Aortic smooth muscle cell (primary cell): ENCODE measurements around the gene SETD2. TPM values are rescaled to one million over a fixed set of nuclear protein-coding genes. Genes with fewer than 3 reads are reported as not detected.

Source experiments
- total RNA-seq: library from RNA; depleted of rRNA; stranded (reverse); fragments of >200 nt; gene quantifications from 2 replicates; pipeline ENCODE4 v1.2.3, GENCODE V29; 2014

SETD2 gene, protein sequence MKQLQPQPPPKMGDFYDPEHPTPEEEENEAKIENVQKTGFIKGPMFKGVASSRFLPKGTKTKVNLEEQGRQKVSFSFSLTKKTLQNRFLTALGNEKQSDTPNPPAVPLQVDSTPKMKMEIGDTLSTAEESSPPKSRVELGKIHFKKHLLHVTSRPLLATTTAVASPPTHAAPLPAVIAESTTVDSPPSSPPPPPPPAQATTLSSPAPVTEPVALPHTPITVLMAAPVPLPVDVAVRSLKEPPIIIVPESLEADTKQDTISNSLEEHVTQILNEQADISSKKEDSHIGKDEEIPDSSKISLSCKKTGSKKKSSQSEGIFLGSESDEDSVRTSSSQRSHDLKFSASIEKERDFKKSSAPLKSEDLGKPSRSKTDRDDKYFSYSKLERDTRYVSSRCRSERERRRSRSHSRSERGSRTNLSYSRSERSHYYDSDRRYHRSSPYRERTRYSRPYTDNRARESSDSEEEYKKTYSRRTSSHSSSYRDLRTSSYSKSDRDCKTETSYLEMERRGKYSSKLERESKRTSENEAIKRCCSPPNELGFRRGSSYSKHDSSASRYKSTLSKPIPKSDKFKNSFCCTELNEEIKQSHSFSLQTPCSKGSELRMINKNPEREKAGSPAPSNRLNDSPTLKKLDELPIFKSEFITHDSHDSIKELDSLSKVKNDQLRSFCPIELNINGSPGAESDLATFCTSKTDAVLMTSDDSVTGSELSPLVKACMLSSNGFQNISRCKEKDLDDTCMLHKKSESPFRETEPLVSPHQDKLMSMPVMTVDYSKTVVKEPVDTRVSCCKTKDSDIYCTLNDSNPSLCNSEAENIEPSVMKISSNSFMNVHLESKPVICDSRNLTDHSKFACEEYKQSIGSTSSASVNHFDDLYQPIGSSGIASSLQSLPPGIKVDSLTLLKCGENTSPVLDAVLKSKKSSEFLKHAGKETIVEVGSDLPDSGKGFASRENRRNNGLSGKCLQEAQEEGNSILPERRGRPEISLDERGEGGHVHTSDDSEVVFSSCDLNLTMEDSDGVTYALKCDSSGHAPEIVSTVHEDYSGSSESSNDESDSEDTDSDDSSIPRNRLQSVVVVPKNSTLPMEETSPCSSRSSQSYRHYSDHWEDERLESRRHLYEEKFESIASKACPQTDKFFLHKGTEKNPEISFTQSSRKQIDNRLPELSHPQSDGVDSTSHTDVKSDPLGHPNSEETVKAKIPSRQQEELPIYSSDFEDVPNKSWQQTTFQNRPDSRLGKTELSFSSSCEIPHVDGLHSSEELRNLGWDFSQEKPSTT (N-terminal part only)
- total RNA-seq, result 24.6 and 33.8 TPM in 2 replicates

DNA sequence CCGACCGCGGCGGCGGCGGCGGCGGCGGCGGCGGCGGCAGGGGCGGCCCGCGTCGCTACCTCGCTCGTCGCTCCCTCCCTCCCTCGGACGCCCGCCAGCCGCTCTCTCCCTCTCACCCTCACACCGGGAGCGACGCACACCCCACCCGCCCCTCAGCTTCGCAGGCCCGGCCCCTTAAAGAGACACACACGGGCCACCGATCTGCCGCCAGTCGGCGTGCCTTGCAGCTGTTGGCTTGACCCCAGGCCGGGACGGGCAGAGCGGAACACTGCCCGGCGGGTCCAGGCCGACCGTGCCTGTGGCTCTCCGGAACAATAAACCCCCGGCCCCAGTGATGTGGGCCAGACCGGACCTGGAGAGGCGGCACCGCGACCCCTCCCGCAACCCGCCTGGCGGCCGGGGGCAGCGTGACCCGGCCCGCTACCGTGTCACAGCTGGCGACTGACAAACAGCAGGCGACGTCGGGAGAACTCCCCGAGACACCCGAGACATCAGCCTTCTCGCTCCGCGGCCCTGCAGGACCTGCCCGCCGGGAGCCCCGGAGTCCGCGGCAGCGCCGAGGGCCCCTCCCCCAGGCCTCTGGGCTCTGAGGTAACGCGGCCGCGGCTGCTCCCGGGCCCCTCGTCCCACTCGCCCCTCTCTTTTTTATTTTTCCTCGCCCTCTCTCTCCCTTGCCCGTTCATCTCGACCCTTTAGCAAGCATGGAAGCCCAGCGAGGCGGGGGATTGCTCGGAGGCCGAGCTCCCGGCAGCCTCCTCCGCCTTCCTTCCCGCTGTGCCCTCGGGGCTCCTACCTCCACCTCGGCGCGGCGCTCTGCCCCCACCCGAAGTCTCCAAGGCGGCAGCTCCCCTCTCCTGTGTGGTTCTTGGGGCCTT, at the start of gene SETD2:
Gene SETD2 (minus strand): TSS at position 107 of the 875 bp plus-strand sequence. CDS start 189 bp downstream, outside the sequence.

DNA sequence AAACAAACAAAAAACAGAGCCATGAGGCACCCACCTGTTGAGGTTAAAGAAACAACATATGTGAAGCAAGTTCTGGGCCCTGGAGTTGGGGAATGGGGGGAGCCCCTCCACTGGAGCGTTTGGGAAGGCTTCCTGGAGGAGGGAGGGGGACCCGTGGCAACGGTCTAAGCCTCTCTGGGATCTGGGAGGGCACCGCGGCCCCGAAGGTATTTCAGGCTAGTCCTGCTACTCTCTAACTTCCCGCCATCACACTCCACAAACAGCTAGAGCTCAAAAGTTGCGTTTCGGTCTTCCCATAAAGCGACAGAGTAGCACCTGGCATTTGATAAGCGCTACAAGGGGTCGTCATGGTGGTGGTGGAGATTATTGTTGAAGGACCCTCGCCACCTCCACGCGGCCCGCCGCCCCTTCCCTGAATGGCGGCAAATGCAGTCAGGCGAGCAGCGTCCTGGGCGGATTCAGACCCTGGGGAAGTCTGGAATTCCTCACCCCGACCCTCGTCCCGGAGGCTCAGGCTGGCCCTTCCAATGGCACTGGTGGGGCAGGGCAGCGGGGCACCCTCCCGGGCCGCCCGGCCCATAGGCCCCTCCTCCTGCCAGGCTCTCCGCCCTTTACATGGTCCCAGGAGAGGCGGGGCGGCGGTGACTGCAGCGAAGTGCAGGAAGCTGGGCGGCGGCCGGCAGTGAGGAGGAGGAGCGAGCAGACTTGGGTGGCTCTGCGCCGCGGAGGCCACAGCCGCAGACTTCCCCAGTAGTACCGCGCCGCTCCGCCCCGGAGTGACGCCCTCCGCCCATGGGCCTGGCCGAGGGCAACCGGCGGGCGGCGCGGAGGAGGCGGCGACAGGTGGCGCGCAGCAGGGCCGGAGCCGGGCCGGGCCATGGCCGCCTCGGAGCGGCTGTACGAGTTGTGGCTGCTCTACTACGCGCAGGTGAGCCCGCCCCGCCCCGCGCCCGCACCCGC, 184.6 kb downstream of the SETD2 start, which contains the start of gene NBEAL2:
Gene NBEAL2 (plus strand): TSS at position 682 of the 960 bp plus-strand sequence. CDS start 196 bp downstream, at position 878.

DNA sequence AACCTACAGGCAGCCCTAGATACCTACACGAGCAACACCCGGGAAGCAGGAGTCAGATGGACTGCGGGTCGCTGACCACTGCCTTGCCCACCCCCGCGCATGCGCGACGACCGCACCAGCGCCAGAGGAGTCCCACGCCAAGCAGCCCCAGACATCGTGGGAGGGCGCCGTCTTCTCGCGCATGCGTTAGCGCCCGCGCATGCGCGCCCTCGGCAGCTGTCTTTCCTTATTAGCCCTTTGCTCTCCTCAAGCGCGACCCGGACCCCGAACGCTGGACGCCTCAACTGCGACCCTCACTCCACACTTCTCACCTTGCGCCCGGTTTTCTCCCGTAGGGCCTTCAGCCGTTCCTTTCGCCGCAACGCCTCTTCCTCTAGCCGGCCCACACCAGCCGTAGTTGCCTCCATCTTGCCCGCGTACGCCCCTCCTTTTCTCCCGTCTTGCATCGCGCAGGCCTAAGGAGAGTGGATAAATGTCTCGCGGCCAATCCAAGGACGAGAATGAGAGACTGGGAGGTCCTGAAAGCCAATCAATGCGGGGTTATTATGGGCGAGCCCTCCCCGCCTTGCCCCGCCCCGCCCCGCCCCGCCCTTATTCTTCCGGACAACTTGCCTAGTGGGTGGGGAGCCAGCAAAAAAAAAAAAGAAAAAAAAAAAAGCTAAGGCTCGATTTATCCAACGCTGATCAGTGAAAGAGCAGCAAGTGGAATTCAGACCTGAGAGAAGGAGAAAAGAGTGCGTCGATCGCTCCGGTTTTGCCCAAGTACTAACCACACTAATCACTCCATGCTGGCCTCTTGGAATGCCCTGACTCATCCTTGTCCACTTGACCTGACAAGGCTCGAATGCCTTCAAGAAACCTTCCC, 187.4 kb downstream of the SETD2 start, which contains the start of gene CCDC12:
Gene CCDC12 (minus strand): TSS at position 420 of the 865 bp plus-strand sequence. CDS start 13 bp downstream, at position 407.

Other genes starting within 250 kb of the SETD2 start
- 30.8 and 43.5 TPM in 2 replicates for gene CCDC12, start 187.4 kb downstream of the SETD2 start, total RNA-seq
- 3.7 and 5.0 TPM in 2 replicates for gene NBEAL2, start 184.4 kb downstream of the SETD2 start, total RNA-seq
- gene KIF9, start 118.7 kb upstream of the SETD2 start, total RNA-seq, result 5.5 and 6.5 TPM in 2 replicates
- 13.5 and 18.1 TPM in 2 replicates for gene KLHL18, start 118.8 kb upstream of the SETD2 start, total RNA-seq
- gene PTPN23, start 216.9 kb upstream of the SETD2 start, total RNA-seq, result 15.6 and 18.7 TPM in 2 replicates